ELR (cell line): ENCODE results near the gene AFAP1L1.

Experiments
- DNase-seq: peaks from one replicate; pipeline ENCODE4 v3.0.0-alpha.2; 2015; ENCODE audit warnings: low read depth

Gene AFAP1L1

DNA sequence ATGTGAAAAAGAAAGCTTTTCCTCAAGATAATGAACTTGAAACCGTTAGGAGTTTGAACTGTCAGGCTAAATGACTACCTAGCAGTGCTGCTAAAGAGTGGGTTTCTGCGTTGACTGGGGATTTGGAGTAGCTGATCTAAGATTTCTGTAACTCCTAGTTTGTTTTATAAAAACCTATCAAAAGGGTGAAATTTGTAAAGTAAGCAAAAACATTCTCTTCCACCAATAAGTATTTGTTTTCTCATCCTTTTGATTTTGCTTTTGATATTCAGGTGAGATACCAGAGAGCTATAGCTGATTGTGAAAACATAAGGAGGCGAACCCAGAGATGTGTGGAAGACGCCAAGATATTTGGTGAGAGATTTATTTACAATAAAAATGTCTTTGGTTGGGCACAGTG lies 77.7 kb downstream of the AFAP1L1 start:
- no peak for DNase-seq

DNA sequence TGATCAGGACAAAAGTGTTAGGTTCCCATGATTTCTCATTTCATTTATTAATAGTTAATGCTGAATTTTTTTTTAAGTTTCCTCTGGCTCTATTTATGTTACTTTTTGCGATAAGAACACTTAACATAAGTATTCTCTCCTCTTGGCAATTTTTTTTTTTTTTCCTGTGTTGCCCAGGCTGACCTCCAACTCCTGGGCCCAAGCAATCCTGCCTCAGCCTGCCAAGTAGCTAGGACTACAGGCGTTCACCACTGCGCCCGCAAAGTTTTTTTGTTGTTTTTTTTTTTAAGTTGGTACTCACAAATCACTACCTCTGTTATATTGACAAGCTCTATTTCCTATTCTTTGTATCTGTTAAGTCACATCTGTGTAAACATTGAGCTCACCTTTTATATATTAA lies 80.5 kb downstream of the AFAP1L1 start:
- DNase-seq = no peak

DNA sequence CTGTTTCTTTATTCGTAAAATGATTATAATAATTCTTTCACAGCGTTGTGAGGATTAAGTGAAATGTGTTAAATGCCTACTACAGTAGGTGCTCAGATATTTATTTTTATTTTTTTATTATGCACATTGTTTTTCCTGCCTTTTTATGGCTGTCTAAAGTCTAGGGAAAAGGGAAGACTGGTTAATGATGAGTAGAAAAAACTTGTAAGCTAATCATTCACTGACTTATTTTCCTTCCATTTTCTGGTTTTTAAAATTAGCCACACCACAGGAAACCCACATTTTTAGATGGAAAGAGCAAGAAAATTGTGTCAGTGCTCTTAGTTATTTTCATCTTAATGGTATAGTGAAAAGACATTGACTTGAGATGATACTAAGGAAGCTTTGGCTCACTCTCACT lies 82.3 kb downstream of the AFAP1L1 start:
- DNase-seq = no peak

DNA sequence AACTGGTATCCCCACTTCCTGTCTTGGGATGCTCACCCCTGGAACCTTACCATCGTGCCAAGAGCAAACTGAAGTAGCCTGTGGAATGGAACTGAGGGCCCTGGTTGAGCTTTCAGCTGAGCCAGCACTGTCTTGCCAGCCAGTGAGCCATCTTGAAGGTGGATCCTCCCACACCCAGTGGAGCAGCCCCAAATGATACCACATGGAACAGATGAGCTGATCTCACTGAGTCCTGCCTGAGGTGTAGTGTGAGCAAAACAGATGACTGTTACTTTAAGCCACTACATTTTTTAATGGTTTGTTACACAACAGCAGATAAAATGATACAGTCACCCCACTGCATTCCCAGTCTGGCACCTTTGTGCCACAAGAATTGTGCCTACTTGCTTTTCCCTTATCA lies 84.0 kb downstream of the AFAP1L1 start:
- peak; percentile 35 for DNase-seq

DNA sequence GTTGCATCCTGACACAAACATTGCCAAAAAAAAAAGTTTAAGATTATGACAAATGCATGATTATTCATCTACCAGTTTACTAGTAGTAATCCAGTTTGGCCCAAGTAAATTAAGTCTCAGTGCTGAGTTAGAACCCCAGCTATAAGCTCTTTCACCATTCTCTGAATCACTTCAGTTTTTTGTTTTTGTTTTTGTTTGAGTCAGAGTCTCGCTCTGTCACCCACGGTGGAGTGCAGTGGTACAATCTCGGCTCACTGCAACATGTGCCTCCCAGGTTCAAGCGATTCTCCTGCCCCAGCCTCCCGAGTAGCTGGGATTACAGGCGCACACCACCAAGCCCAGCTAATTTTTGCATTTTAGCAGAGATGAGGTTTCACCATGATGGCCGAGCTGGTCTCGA lies 84.7 kb downstream of the AFAP1L1 start:
- DNase-seq = peak; percentile 43

DNA sequence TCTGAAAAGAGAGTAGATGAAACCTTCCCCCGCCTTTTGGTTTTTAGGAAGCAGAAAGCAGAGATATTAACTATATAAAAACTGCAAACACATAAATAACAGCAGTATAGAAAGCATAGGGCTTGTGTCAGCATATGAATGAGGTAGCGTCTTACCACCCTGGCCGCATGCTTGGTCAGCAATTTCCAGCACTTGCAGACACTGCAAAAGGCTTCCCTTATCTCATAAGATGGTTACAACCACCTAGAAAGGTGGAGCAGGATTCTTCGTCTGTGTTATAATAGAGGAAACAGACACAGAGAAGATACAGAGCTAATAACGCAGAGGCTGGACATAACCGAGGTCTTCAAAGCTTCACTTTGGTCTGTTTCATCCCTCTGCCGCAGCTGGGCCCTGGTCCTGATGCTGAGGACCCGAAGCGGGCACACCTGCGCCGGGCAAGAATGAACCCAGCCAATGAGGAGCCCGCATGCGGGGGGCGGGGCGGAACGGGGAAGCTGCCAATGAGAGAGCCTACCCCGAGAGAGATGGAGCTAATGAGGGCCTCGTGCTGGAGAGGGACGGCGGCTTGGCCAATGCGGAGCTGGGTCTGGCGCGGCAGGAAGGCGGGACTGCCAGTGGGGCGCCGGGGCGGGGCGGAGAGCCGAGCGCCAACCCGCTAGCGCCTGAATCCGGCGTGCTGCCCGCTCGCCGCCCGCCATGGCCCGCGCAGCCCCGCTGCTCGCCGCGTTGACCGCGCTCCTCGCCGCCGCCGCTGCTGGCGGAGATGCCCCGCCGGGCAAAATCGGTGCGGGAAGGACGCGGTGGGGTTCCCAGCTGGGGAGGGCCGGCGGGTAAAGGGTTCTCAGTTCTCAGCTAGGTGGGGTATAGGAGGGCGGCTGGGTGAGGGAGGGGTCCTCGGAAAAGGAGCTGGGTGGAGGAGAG lies 86.0 kb downstream of the AFAP1L1 start, which contains the start of gene PCYOX1L:
TSS of gene PCYOX1L (plus strand) at position 677 of the 924 bp plus-strand sequence. CDS start at position 700, 23 bp downstream.
- DNase-seq = peak; percentile 98

DNA sequence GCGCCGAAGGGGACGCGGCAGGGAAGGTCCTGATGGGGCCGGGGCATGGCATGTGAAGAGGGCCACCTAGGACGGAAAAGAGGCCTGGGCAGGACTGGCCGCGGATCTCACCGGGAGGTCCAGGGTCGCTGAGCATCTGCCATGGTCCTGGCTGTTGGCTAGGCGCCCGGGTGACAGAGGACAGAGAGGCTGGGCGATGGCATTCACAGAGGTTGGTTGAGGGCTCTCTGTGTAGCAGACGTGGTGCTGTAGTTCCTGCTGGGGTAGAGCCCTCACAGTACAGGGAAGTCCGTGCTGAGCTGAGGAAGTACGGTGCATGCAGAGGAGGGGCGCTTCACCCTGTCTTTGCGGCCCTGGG lies 86.6 kb downstream of the AFAP1L1 start:
- peak; percentile 25 for DNase-seq

DNA sequence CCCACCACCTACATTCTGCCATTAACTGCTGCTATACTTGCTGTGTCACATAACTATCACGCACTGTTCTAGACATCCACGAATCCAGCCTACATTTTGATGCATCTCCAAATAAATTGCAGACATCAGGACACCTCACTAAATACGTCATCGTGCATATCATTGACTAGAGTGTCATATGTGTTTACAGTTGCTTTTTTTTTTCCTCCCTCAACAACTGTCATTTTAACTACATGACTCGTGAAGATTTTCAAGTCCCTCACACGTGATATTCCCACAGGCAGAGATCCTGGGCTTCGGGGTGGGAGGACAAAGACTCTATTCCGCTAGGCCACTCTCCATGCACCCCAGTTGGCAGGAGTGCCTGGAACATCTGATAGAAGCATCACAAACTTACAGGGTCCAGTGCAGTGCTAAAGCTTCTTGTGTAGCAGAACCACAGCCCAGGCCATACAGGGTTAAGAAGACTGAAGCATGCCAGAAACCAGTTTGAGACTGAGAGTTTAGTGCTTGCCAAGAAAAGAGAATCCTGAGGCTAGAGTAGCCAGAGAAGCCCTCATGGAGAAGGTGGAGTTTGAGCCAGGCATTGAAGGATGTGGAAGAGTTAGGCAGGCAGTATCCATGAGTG lies 87.3 kb downstream of the AFAP1L1 start:
- no peak for DNase-seq

DNA sequence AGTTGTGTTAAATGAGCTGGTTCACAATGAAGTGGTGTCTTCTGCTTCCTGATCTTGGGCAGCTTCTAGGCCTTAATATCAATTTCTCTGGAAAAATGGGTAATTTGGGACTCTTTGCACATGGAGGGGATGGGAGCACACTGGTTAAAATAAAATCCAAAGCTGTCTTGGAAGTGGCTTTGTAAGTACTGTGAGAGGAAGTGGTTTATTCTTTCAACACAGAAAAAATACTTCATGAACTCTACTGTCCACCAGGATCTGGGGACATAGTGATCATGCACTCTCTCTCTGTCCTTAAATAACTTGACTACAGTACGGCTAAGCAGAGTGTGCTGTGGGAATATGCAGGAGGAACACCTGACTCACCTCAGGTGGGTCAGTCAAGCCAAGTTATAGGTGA lies 88.6 kb downstream of the AFAP1L1 start:
- no peak for DNase-seq

DNA sequence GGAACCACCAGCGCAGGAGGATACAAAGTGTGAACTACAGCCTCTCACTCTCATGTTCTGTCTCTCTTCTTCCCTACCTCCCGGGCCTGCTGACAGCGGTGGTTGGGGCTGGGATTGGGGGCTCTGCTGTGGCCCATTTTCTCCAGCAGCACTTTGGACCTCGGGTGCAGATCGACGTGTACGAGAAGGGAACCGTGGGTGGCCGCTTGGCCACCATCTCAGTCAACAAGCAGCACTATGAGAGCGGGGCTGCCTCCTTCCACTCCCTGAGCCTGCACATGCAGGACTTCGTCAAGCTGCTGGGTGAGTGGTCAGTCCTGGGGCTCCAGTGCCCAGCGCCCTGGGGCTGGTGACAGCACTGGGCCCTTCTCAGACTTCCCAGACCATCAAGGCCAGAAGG lies 90.9 kb downstream of the AFAP1L1 start:
- no peak for DNase-seq

DNA sequence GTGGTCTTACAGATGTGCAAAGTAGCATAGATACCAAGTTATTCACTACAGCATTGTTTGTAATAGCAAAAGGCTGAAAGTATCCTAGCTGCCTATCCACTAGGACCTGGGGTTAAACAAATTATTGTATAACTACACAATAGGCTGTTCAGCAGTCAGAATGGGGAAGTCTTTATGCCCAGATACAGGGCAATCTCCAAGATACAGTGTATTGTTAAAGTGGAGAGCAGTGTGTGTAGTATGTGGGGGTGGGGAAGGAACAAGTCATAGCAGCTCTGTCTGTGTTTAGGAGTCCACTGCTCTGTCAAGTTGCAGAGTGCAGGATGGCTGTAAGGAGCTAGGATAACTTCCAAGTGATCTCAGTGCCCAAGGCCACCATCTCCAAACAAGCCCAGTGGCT lies 91.7 kb downstream of the AFAP1L1 start:
- DNase-seq = no peak

DNA sequence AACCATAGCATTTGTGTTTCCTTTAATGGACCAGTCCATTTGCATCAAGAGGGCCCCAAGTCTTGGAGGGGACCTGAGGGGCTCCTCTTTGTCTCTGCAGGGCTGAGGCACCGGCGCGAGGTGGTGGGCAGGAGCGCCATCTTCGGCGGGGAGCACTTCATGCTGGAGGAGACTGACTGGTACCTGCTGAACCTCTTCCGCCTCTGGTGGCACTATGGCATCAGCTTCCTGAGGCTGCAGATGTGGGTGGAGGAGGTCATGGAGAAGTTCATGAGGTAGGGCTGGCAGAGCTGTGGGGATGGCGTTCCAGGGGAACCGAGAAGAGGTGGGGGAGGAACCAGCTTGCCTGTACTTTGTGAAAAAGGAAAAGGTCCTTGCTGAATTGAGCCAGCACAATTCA lies 92.3 kb downstream of the AFAP1L1 start:
- no peak for DNase-seq

DNA sequence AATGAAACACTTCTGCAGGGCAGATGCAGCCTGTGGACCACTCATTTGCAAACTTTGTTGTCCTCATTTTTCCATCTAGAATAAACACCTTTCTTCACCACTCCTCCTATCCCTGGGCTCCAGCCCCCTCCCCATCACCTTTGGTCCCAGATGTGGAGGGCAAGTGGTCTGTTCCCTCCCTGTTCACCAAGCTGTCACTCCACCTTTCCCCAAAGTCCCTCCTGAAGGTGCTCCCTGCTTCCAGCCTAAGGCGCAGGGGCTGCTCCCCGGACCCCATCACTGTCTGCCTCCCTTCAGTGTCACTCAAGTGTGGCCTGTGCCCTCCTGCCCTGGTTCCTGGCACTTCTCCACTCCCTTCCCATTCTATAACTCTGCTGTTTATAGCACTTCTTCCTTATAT lies 93.1 kb downstream of the AFAP1L1 start:
- no peak for DNase-seq

DNA sequence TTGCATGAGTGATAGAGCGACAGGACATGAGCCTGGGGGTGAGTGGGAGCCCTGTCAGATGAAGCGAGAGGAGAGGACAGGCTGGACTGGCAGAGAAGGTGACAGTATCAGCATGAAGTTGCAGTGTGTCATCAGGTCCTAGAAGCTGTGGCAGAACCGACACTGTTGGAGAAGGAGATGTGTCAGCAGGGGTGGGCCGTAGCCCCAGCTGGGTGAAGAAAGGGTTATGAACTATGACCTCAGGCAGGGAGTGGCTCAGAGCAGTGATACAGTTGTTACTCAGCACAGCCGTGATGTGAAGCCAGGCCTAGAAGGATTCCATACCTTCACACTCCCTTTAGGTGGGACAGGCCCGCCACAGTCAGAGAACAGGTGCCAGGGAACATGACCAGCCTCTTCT lies 93.8 kb downstream of the AFAP1L1 start:
- peak; percentile 38 for DNase-seq

DNA sequence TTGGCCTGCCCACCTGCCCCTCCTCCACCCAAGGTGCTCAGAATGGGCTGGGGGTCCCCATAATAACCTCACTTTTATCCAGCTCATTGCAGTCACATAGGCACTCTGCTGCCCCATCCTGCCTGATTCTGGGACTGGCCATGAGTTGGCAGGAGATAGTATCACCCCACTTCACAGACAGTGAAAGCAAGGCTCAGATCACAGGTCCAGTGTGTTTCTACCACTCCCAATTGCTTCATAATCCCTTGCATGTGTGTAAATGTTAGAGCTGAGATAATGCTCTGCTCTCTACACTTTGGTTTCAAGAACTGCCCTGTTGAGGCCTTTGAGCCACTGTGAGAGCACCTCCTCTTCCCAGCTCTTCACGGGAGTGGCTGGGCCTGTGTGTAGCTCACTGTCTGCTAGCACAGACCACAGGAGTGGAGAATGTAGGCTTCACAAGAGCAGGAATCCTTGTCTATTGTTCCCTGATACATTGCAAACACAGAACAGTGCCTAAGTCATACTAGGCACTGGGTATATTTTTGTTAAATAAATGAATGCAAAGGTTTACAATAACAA lies 94.6 kb downstream of the AFAP1L1 start:
- no peak for DNase-seq

DNA sequence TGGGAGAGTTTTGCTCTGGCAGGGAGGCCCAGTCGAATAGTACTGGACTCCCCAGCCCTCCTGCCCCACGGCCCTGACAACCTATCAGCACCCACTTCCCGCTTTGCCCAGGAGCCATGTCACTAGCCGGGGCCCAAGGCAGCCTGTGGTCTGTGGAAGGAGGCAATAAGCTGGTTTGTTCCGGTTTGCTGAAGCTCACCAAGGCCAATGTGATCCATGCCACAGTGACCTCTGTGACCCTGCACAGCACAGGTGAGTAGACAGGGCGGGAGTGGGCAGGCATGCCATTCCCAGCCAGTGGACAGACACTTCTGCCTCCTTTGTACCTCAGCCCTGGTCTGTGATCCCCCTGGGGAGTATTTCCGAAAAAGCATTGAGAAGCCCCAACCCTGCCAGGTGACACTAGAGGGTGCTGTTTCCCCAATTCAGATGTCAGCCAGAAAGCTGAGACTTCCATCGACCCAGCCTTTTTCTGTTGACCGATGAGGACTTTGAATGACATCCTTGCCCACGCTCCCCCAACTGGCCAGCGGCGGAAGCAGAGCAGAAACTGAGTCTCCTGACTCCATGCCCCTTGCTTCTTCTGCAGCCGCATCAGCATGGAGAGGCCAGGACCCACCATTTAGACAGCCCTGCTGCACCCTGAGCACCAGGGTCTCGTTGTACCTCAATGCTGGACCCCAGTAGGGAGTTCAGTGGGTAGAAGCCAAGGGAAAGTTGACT lies 95.8 kb downstream of the AFAP1L1 start:
- DNase-seq = peak; percentile 85

DNA sequence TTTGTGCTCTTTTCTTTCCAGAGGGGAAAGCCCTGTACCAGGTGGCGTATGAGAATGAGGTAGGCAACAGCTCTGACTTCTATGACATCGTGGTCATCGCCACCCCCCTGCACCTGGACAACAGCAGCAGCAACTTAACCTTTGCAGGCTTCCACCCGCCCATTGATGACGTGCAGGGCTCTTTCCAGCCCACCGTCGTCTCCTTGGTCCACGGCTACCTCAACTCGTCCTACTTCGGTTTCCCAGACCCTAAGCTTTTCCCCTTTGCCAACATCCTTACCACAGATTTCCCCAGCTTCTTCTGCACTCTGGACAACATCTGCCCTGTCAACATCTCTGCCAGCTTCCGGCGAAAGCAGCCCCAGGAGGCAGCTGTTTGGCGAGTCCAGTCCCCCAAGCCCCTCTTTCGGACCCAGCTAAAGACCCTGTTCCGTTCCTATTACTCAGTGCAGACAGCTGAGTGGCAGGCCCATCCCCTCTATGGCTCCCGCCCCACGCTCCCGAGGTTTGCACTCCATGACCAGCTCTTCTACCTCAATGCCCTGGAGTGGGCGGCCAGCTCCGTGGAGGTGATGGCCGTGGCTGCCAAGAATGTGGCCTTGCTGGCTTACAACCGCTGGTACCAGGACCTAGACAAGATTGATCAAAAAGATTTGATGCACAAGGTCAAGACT lies 96.5 kb downstream of the AFAP1L1 start:
- no peak for DNase-seq

DNA sequence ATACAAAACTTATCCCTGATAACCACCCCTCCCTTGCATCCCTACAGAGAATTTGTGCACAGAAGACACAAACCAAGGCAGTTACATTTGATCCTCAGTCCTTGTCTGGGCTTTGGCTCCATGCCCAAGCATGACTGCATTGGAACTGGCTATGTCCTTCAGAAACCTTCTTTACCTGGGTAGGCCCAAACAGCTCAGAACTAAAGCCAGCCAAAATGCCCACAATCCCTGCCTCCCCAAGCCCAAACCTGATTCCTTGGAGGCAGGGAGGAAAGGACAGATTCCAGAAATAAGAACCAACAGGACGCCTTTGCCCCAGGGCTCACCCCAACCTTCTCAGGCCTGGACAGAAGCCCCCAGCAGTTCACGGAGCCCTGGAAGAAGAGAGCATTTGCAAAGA lies 99.2 kb downstream of the AFAP1L1 start:
- no peak for DNase-seq

DNA sequence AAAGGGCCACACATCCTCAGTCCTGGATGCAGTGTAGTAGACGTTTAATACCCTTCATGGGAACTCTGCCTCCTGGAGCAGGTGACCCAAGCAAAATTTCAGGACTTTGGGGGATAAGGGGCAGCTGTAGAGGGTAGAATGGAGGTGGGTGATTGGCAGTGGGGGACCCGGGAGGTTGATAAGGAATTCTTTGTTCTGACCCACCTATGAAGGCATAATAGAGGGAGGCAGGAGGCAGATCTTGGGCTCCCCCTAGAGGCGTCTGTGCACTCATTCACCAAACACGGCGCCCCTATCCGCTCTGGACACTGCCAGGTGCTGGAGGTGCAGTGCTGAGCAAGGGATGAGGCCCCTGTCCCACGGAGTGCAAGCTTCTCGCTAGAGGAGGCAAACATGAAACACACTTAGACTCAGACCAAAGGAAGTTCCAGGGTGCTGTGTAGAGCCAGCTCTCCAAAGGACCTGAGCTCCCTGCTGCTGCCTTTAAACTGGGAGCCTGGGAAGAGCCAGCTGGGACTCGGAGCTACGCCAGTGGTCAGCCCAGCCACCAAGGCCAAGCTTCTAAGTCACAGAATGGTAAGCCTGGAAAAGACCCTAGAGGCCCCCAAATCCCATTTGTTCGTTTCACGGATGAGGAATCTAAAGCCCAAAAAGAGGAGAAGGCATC lies 99.8 kb downstream of the AFAP1L1 start:
- DNase-seq = peak; percentile 74

DNA sequence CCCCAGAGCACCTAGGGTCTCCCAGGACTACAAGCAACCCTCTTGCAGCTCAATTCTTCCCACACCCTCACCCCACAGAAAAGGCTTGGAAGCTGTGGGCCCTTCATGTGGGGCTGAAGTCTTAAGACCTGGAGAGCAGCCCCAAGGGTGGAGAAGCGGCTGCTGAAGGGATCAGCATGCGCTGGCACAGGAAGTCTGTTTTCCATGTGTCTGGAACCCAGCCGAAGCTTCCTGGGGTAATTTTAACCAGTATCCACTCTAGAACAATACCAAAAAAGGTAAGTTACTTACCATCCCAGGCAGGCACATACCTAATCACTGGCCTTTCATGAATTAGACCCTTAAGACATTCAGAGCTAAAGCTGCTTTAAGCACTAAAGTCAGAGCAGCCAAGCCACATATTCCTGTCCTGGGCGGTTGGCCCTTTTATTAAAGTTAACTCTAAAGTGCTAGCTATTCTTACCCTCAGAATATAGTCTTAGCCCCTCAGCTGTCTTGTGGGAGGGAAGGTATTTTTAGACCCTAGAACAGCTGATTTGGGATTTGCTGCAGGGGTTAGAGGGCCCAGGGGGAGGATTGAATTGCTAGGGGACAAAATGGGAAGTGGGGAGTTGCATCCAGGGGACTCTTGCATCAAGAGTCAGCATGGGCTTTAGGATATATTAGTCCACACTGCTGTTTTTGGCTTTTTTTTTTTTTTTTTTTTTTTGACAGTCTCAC lies 100.6 kb downstream of the AFAP1L1 start:
- DNase-seq = no peak

DNA sequence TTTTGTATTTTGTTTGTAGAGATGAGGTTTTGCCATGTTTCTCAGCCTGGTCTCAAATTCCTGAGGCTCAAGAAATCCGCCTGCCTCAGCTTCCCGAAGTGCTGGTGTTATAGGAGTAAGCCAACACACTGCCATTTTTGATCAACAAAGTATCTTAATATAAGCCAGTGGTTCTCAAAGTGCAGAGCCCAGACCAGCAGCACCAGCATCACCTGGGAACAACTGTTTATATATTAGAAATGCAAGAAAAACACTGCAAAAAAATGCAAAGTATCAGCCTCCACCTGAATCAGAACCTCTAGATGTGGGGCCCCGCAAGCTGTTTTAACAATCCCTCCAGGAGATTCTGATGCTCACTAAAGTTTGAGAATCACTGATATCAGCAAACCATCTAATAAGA lies 101.3 kb downstream of the AFAP1L1 start:
- DNase-seq = no peak
